CD4-positive, alpha-beta T cell (primary cell): ENCODE measurements around the gene TSPAN16. TPM values are rescaled to one million over a fixed set of nuclear protein-coding genes. Genes with fewer than 3 reads are reported as not detected.

Source experiments
- ATAC-seq: fragments of 200-7000 bp; cut with Tn5 transposase; one replicate; pipeline ENCODE4 v1.10.0; 2022; ENCODE audit warnings: mild to moderate bottlenecking; ENCODE audit not compliant: poor library complexity
- CTCF ChIA-PET: fragments of 350-600 bp; sonication (Branson Sonifier 250); formaldehyde crosslinking; loops from one replicate; lab custom pipeline; 2021; ENCODE audit warnings: antibody characterized with exemption, inconsistent platforms; lab: Charles Lee
- POLR2A ChIA-PET: fragments of 350-600 bp; sonication (Branson Sonifier 250); formaldehyde crosslinking; loops from one replicate; lab custom pipeline; 2021; ENCODE audit warnings: antibody characterized with exemption, inconsistent platforms; lab: Charles Lee
- DNase-seq, 14 experiments: peaks; one replicate each; pipeline ENCODE4 v3.0.0-alpha.2; 2013 to 2020; ENCODE audit warnings: mixed read lengths in 2 of 14
- H3K27ac ChIP-seq, 2 donors: one replicate each; pipeline versions ENCODE4 v1.5.1 to v1.7.0; 2013; ENCODE audit warnings: low read length in 2 of 2, low read depth in 1 of 2, mild to moderate bottlenecking in 1 of 2
- H3K27me3 ChIP-seq, 2 experiments: 1 replicate in 1 of 2; 2 replicates in 1 of 2; pipeline versions ENCODE4 v1.6.1 to v1.7.0; 2013; ENCODE audit warnings: low read length in 2 of 2, control low read depth in 1 of 2, mild to moderate bottlenecking in 1 of 2, moderate library complexity in 1 of 2; ENCODE audit not compliant: insufficient read depth in 2 of 2, control insufficient read depth in 1 of 2
- H3K36me3 ChIP-seq: one replicate; pipeline ENCODE4 v1.6.1; 2013; ENCODE audit warnings: low read length, control low read depth; ENCODE audit not compliant: insufficient read depth
- H3K4me1 ChIP-seq: one replicate; pipeline ENCODE4 v1.6.1; 2013; ENCODE audit warnings: low read length, control low read depth; ENCODE audit not compliant: insufficient read depth
- H3K4me3 ChIP-seq: one replicate; pipeline ENCODE4 v1.5.1; 2013; ENCODE audit warnings: mild to moderate bottlenecking, low read length, moderate library complexity
- H3K9me3 ChIP-seq, 2 experiments: 1 replicate in 1 of 2; 2 replicates in 1 of 2; pipeline versions ENCODE4 v1.6.1 to v1.7.0; 2013; ENCODE audit warnings: low read length in 2 of 2, mild to moderate bottlenecking in 2 of 2, control low read depth in 1 of 2, moderate library complexity in 1 of 2; ENCODE audit not compliant: control insufficient read depth in 1 of 2, insufficient read depth in 1 of 2
- H3K27ac Mint-ChIP-seq: one replicate; pipeline ENCODE4 v1.8.0; 2020; ENCODE audit warnings: mixed read lengths
- H3K27me3 Mint-ChIP-seq: one replicate; pipeline ENCODE4 v1.8.0; 2021; ENCODE audit warnings: mixed read lengths
- H3K36me3 Mint-ChIP-seq: one replicate; pipeline ENCODE4 v1.8.0; 2021; ENCODE audit warnings: low read depth, mixed read lengths
- H3K4me1 Mint-ChIP-seq: one replicate; pipeline ENCODE4 v1.8.0; 2021; ENCODE audit warnings: low read depth, mixed read lengths
- H3K4me3 Mint-ChIP-seq: one replicate; pipeline ENCODE4 v1.8.0; 2020; ENCODE audit warnings: mild to moderate bottlenecking, mixed read lengths
- H3K9me3 Mint-ChIP-seq: one replicate; pipeline ENCODE4 v1.8.0; 2020; ENCODE audit warnings: mixed read lengths
- intact Hi-C, 2 experiments: fragments of 100-400 bp; cut with DNase I in 1 of 2; cut with micrococcal nuclease in 1 of 2; formaldehyde crosslinking; loops; one replicate each; pipeline versions ENCODE4 v1.15.1 to v1.9.0; 2023 to 2025; cut with DNase I, micrococcal nuclease
- total RNA-seq, 174 experiments: library from RNA in 2 of 174; stranded (reverse) in 2 of 174; gene quantifications; one replicate each; pipeline ENCODE4 v1.2.3 and lab custom pipeline; 2021 to 2026
- TF ChIP-seq, protein P1 (sequence below): fragments of 200-600 bp; IDR thresholded peaks from one replicate; pipeline ENCODE4 v1.8.0; 2022; ENCODE audit warnings: antibody characterized with exemption, mild to moderate bottlenecking

Gene TSPAN16
- total RNA-seq, 2 experiments from 2014 or later = not detected

GRCh38 chr19:11256189-11256588, 39.8 kb upstream of the TSPAN16 start:
- Histone ChIP-seq H3K27ac (no peak overlapping the region), H3K9me3 (peaks cover 0 to 6% of the 10 kb centered on the region in 2 experiments), H3K27me3 (peaks cover 2 to 4% of the 10 kb centered on the region in 2 experiments), H3K4me1 (no peaks in the 10 kb centered on the region), H3K36me3 (no peaks in the 10 kb centered on the region), H3K4me3 (no peak overlapping the region)
- intact Hi-C loops = no loop called here
- H3K27ac Mint-ChIP-seq = no peak overlapping the region
- DNase-seq = no peak
- H3K9me3 Mint-ChIP-seq = no peaks in the 10 kb centered on the region
- CTCF ChIA-PET = no interaction called here
- H3K4me1 Mint-ChIP-seq = no peaks in the 10 kb centered on the region
- H3K27me3 Mint-ChIP-seq = peaks cover 18% of the 10 kb centered on the region
- H3K36me3 Mint-ChIP-seq = no peaks in the 10 kb centered on the region
- TF ChIP-seq, protein P1, sequence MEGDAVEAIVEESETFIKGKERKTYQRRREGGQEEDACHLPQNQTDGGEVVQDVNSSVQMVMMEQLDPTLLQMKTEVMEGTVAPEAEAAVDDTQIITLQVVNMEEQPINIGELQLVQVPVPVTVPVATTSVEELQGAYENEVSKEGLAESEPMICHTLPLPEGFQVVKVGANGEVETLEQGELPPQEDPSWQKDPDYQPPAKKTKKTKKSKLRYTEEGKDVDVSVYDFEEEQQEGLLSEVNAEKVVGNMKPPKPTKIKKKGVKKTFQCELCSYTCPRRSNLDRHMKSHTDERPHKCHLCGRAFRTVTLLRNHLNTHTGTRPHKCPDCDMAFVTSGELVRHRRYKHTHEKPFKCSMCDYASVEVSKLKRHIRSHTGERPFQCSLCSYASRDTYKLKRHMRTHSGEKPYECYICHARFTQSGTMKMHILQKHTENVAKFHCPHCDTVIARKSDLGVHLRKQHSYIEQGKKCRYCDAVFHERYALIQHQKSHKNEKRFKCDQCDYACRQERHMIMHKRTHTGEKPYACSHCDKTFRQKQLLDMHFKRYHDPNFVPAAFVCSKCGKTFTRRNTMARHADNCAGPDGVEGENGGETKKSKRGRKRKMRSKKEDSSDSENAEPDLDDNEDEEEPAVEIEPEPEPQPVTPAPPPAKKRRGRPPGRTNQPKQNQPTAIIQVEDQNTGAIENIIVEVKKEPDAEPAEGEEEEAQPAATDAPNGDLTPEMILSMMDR = no peak
- POLR2A ChIA-PET = no interaction called here
- H3K4me3 Mint-ChIP-seq = no peak overlapping the region
- ATAC-seq = no peak

DNA sequence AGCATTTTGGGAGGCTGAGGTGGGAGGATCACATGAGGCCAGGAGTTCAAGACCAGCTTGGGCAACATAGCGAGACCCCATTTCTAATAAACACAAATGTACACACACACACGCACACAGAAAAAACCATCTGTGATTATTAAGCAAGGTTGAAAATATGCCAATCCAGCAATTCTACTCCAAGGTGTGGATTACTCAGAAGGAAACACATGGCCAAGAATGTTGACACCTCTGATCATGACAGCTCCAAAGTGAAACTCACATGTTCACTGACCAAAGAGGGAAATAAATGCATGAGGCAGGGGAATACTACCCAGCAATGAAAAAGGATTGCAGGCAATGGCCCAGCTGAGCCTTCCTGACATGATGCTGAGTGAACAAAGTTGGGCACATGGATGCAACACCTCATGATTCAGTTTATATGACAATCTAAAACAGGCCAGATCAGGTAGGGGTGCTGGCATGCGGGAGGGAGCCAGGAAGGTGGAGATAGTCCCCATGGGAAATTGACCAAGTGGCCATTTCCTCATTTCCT, 38.0 kb upstream of the TSPAN16 start:
- POLR2A ChIA-PET = no interaction called here
- Mint-ChIP-seq H3K27me3 (peaks cover 25% of the 10 kb centered on the region), H3K9me3 (no peaks in the 10 kb centered on the region), H3K4me3 (no peak overlapping the region), H3K27ac (no peak overlapping the region), H3K4me1 (no peaks in the 10 kb centered on the region), H3K36me3 (no peaks in the 10 kb centered on the region)
- H3K36me3 ChIP-seq = no peaks in the 10 kb centered on the region
- peaks cover 12% of the 10 kb centered on the region for H3K4me1 ChIP-seq
- DNase-seq (no peak), ATAC-seq (no peak)
- peaks cover 11 to 17% of the 10 kb centered on the region in 2 experiments for H3K27me3 ChIP-seq
- intact Hi-C loops = no loop called here
- H3K27ac ChIP-seq = no peak overlapping the region
- peaks cover 0 to 12% of the 10 kb centered on the region in 2 experiments for H3K9me3 ChIP-seq
- CTCF ChIA-PET = no interaction called here
- TF ChIP-seq, protein P1 = no peak
- H3K4me3 ChIP-seq = no peak overlapping the region

GRCh38 chr19:11260996-11261395, 35.0 kb upstream of the TSPAN16 start:
- Histone ChIP-seq H3K27ac (no peak overlapping the region), H3K9me3 (peaks cover 0 to 11% of the 10 kb centered on the region in 2 experiments), H3K4me1 (peaks cover 13% of the 10 kb centered on the region), H3K36me3 (no peaks in the 10 kb centered on the region), H3K4me3 (no peak overlapping the region), H3K27me3 (peaks cover 31 to 32% of the 10 kb centered on the region in 2 experiments)
- Mint-ChIP-seq H3K27me3 (peaks cover 53% of the 10 kb centered on the region), H3K36me3 (no peaks in the 10 kb centered on the region), H3K4me1 (no peaks in the 10 kb centered on the region), H3K9me3 (no peaks in the 10 kb centered on the region), H3K4me3 (peak overlapping the region; percentile 57), H3K27ac (no peak overlapping the region)
- no peak for DNase-seq
- ChIA-PET POLR2A (no interaction called here), CTCF (no interaction called here)
- intact Hi-C loops = no loop called here
- TF ChIP-seq, protein P1 = no peak
- ATAC-seq = no peak
